Smooth muscle cell (in vitro differentiated cells): ENCODE results near the gene NEURL1. TPM values are rescaled to one million over a fixed set of nuclear protein-coding genes. Genes with fewer than 3 reads are reported as not detected.

Experiments used
- DNase-seq: peaks from one replicate; lab custom pipeline; 2025; ENCODE audit not compliant: unreplicated experiment; lab: John Stamatoyannopoulos, UW
- H2AFZ ChIP-seq: fragments of 200-600 bp; sonication (generic); 2 replicates; pipeline ENCODE4 v1.6.0; 2016; ENCODE audit warnings: antibody characterized with exemption, low read depth, mild to moderate bottlenecking
- H3F3A ChIP-seq: fragments of 200-600 bp; sonication (generic); 2 replicates; pipeline ENCODE4 v1.6.0; 2017; ENCODE audit warnings: antibody characterized with exemption, low read depth
- H3K27ac ChIP-seq: fragments of 200-600 bp; sonication (generic); 2 replicates; pipeline ENCODE4 v1.5.1; 2016; ENCODE audit warnings: low read depth, mild to moderate bottlenecking
- H3K27me3 ChIP-seq: fragments of 200-600 bp; sonication (generic); 2 replicates; pipeline ENCODE4 v1.6.1; 2016; ENCODE audit warnings: low read depth, mild to moderate bottlenecking
- H3K36me3 ChIP-seq: fragments of 200-600 bp; sonication (generic); 2 replicates; pipeline ENCODE4 v1.5.1; 2016; ENCODE audit warnings: low read depth
- H3K4me1 ChIP-seq: fragments of 200-600 bp; sonication (generic); 2 replicates; pipeline ENCODE4 v1.5.1; 2016; ENCODE audit warnings: low read depth
- H3K4me2 ChIP-seq: fragments of 200-600 bp; sonication (generic); 2 replicates; pipeline ENCODE4 v1.6.0; 2016; ENCODE audit warnings: mild to moderate bottlenecking
- H3K4me3 ChIP-seq: fragments of 200-600 bp; sonication (generic); 2 replicates; pipeline ENCODE4 v1.5.1; 2016; ENCODE audit warnings: mild to moderate bottlenecking
- H3K79me2 ChIP-seq: fragments of 200-600 bp; sonication (generic); 2 replicates; pipeline ENCODE4 v1.6.0; 2016; ENCODE audit warnings: low read depth, mild to moderate bottlenecking
- H3K9ac ChIP-seq: fragments of 200-600 bp; sonication (generic); 2 replicates; pipeline ENCODE4 v1.6.0; 2016; ENCODE audit warnings: low read depth
- H3K9me3 ChIP-seq: fragments of 200-600 bp; sonication (generic); replicated peaks from 2 replicates; pipeline ENCODE4 v1.5.1; 2016; ENCODE audit warnings: low read depth
- H4K20me1 ChIP-seq: fragments of 200-600 bp; sonication (generic); 2 replicates; pipeline ENCODE4 v1.6.0; 2016; ENCODE audit warnings: low read depth
- WGBS: methylation state at CpG from one replicate; pipeline ENCODE4 v1.1.7; 2016; ENCODE audit warnings: low lambda C conversion rate; 5-methylcytosine and 5-hydroxymethylcytosine counted together
- polyA plus RNA-seq: library from polyadenylated mRNA; unstranded; fragments of >200 nt; fragmentation: Nextera tagmentation; extraction: Ambion mirVana; gene quantifications from 2 replicates; pipeline ENCODE4 v1.2.1, GENCODE V29; 2016
- total RNA-seq: library from RNA; depleted of rRNA; stranded (reverse); fragments of >200 nt; gene quantifications from 2 replicates; pipeline ENCODE4 v1.2.3, GENCODE V29; 2014
- TF ChIP-seq, protein P1 (sequence below): fragments of 200-600 bp; sonication (generic); IDR thresholded peaks from 2 replicates; pipeline ENCODE4 v1.5.1; 2017; ENCODE audit warnings: borderline replicate concordance, mild to moderate bottlenecking, antibody characterized with exemption; ENCODE audit not compliant: insufficient read depth, poor library complexity, severe bottlenecking

Gene NEURL1
- total and polyA plus RNA-seq, 2 experiments from 2014 or later, result 0.04 to 0.91 TPM

- TF ChIP-seq, protein P1, sequence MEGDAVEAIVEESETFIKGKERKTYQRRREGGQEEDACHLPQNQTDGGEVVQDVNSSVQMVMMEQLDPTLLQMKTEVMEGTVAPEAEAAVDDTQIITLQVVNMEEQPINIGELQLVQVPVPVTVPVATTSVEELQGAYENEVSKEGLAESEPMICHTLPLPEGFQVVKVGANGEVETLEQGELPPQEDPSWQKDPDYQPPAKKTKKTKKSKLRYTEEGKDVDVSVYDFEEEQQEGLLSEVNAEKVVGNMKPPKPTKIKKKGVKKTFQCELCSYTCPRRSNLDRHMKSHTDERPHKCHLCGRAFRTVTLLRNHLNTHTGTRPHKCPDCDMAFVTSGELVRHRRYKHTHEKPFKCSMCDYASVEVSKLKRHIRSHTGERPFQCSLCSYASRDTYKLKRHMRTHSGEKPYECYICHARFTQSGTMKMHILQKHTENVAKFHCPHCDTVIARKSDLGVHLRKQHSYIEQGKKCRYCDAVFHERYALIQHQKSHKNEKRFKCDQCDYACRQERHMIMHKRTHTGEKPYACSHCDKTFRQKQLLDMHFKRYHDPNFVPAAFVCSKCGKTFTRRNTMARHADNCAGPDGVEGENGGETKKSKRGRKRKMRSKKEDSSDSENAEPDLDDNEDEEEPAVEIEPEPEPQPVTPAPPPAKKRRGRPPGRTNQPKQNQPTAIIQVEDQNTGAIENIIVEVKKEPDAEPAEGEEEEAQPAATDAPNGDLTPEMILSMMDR, result no peak
- H3K4me2 ChIP-seq, result no peak overlapping the region
- no peak for DNase-seq
- H3K36me3 ChIP-seq, result no peaks in the 10 kb centered on the region
- H3K4me3 ChIP-seq, result no peak overlapping the region
- H3K4me1 ChIP-seq, result no peaks in the 10 kb centered on the region
- no peaks in the 10 kb centered on the region for H3K9me3 ChIP-seq
- no peaks in the 10 kb centered on the region for H3F3A ChIP-seq
- H3K79me2 ChIP-seq, result no peaks in the 10 kb centered on the region
- WGBS, result 94% methylated on average over 15 of the region's 15 CpGs
- peaks cover 12% of the 10 kb centered on the region for H4K20me1 ChIP-seq
- no peak overlapping the region for H2AFZ ChIP-seq
- no peak overlapping the region for H3K27ac ChIP-seq
- H3K27me3 ChIP-seq, result no peaks in the 10 kb centered on the region
- H3K9ac ChIP-seq, result no peak overlapping the region
Measured at GRCh38 chr10:103589074-103589630, 95.6 kb downstream of the NEURL1 start.

GRCh38 chr10:103590060-103590459 is 96.6 kb downstream of the NEURL1 start:
- no peaks in the 10 kb centered on the region for H3K27me3 ChIP-seq
- H3K4me3 ChIP-seq, result no peak overlapping the region
- H3K9me3 ChIP-seq, result no peaks in the 10 kb centered on the region
- no peaks in the 10 kb centered on the region for H3K79me2 ChIP-seq
- H2AFZ ChIP-seq, result no peak overlapping the region
- WGBS, result 96% methylated on average over 20 of the region's 20 CpGs
- H3F3A ChIP-seq, result peaks cover 4% of the 10 kb centered on the region
- no peak overlapping the region for H3K4me2 ChIP-seq
- peaks cover 21% of the 10 kb centered on the region for H4K20me1 ChIP-seq
- no peaks in the 10 kb centered on the region for H3K36me3 ChIP-seq
- DNase-seq, result no peak
- TF ChIP-seq, protein P1, result no peak
- H3K27ac ChIP-seq, result no peak overlapping the region
- H3K9ac ChIP-seq, result no peak overlapping the region
- no peaks in the 10 kb centered on the region for H3K4me1 ChIP-seq

DNA sequence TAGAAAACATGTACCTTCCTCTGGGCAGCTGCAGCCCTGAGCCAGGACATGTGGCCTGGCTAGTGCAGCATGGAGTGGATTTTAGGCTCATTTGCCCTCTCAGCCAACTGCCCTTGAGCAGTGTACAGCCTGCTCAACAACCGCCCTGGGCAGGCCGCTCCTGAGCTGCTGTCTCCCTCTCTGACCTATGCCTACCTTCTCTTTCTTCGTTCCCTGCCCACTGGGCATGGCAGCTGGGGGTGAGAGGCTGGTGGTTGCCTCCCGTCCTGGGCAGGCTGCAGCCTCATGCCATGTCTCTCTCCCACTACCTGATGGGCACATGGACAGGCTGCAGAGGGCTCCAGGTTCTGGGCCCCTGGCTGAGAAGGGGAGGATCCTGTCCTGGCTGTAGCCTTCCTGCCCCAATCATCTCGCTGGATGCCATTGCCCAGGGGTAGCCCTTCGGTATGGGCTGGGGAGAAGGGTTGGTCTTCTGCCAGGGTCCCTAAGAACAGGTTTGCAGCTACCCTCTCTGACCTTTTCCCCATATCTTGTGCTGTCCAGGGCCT is 97.3 kb downstream of the NEURL1 start:
- H3K36me3 ChIP-seq, result no peaks in the 10 kb centered on the region
- no peak overlapping the region for H3K27ac ChIP-seq
- WGBS, result 97% methylated on average over 6 of the region's 6 CpGs
- H3K4me1 ChIP-seq, result no peaks in the 10 kb centered on the region
- H3F3A ChIP-seq, result peaks cover 5% of the 10 kb centered on the region
- no peak for DNase-seq
- H3K27me3 ChIP-seq, result no peaks in the 10 kb centered on the region
- H3K4me2 ChIP-seq, result no peak overlapping the region
- no peak overlapping the region for H3K9ac ChIP-seq
- H3K4me3 ChIP-seq, result no peak overlapping the region
- TF ChIP-seq, protein P1, result no peak
- H3K79me2 ChIP-seq, result no peaks in the 10 kb centered on the region
- H4K20me1 ChIP-seq, result peaks cover 27% of the 10 kb centered on the region
- H2AFZ ChIP-seq, result no peak overlapping the region
- H3K9me3 ChIP-seq, result no peaks in the 10 kb centered on the region
